ENCODE results near the gene PPARA.

DNA sequence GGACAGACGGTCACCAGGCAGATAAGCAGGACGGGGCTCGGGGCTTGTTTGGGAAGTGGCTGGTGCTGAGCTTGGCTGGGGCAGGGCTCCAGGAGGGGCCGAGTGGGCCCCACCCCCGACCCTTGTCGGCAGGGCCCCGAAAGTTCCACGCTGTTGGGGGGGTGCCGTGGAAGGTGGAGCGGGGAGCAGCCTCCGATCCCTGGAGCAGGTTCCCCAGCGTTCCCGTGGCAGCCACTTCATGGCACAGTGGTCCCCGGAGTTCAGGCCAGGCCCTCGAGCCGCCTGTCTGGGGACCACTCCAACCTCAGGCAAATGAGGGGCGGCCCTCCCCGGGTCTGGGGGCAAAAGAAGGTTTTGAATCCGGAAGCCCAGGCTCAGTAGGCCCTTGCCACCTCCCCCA lies 46.7 kb upstream of the PPARA start:
- TF ChIP-seq CTCF (IDR thresholded peaks at IDR 0.05) (no peak), SIN3A (IDR thresholded peaks at IDR 0.05; ENCODE audit: borderline replicate concordance, insufficient read depth, low read depth, low read length) (no peak), POLR2AphosphoS5 (IDR thresholded peaks at IDR 0.05; ENCODE audit: low read depth, low read length) (no peak; the same call in 1 of the 2 replicates)
- TF ChIP-seq, protein P1, sequence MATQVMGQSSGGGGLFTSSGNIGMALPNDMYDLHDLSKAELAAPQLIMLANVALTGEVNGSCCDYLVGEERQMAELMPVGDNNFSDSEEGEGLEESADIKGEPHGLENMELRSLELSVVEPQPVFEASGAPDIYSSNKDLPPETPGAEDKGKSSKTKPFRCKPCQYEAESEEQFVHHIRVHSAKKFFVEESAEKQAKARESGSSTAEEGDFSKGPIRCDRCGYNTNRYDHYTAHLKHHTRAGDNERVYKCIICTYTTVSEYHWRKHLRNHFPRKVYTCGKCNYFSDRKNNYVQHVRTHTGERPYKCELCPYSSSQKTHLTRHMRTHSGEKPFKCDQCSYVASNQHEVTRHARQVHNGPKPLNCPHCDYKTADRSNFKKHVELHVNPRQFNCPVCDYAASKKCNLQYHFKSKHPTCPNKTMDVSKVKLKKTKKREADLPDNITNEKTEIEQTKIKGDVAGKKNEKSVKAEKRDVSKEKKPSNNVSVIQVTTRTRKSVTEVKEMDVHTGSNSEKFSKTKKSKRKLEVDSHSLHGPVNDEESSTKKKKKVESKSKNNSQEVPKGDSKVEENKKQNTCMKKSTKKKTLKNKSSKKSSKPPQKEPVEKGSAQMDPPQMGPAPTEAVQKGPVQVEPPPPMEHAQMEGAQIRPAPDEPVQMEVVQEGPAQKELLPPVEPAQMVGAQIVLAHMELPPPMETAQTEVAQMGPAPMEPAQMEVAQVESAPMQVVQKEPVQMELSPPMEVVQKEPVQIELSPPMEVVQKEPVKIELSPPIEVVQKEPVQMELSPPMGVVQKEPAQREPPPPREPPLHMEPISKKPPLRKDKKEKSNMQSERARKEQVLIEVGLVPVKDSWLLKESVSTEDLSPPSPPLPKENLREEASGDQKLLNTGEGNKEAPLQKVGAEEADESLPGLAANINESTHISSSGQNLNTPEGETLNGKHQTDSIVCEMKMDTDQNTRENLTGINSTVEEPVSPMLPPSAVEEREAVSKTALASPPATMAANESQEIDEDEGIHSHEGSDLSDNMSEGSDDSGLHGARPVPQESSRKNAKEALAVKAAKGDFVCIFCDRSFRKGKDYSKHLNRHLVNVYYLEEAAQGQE (IDR thresholded peaks at IDR 0.05; ENCODE audit: insufficient read depth in 1 of 2, low read depth in 2 of 2, low read length in 1 of 2), result no peak

All from Panc1 (cell line).